WERI-Rb-1 (cell line): ENCODE results near the gene SLC22A3.
"Not testable (repeated sequence)": the region's sequence is repeated elsewhere in the genome, so short reads cannot be mapped to it uniquely, and the experiment has no call there.

Experiments used
- DNase-seq: peaks from one replicate; pipeline ENCODE4 v3.0.0-alpha.2; 2020
- H3K27ac ChIP-seq: fragments of 250-450 bp; sonication (Bioruptor Pico); 2 replicates; pipeline ENCODE4 v1.5.1; 2020; ENCODE audit warnings: mild to moderate bottlenecking, moderate library complexity
- H3K27me3 ChIP-seq: fragments of 250-450 bp; sonication (Bioruptor Pico); 2 replicates; pipeline ENCODE4 v1.5.1; 2021; ENCODE audit warnings: mild to moderate bottlenecking, low read depth, moderate library complexity; ENCODE audit not compliant: insufficient read depth, severe bottlenecking
- H3K36me3 ChIP-seq: fragments of 250-450 bp; sonication (Bioruptor Pico); 2 replicates; pipeline ENCODE4 v1.5.1; 2020; ENCODE audit warnings: mild to moderate bottlenecking, moderate library complexity
- H3K4me3 ChIP-seq: 2 replicates; pipeline ENCODE4 v1.5.1; 2011; ENCODE audit warnings: low read depth, mild to moderate bottlenecking, control low read depth, low read length
- H3K9me3 ChIP-seq: fragments of 250-450 bp; sonication (Bioruptor Pico); 2 replicates; pipeline ENCODE4 v1.5.1; 2021; ENCODE audit warnings: mild to moderate bottlenecking, moderate library complexity; ENCODE audit not compliant: severe bottlenecking
- CTCF ChIP-seq: IDR thresholded peaks from 2 replicates; pipeline ENCODE4 v1.5.1; 2011; ENCODE audit warnings: low read depth, mild to moderate bottlenecking, control low read depth, inconsistent platforms, low read length

Gene SLC22A3

GRCh38 chr6:160348223-160349019 lies at the start of gene SLC22A3:
Gene SLC22A3 (plus strand): TSS chr6:160348378. CDS start chr6:160348420, 42 bp downstream.
- no peak for TF ChIP-seq CTCF
- Histone ChIP-seq H3K36me3 (no peaks in the 10 kb centered on the region), H3K27me3 (peaks cover 85% of the 10 kb centered on the region), H3K9me3 (peaks cover 8% of the 10 kb centered on the region), H3K27ac (no peak within 1 kb of the TSS), H3K4me3 (no peak within 1 kb of the TSS)
- DNase-seq, result no peak

- Histone ChIP-seq H3K27me3 (peaks cover 35% of the 10 kb centered on the region), H3K9me3 (no peaks in the 10 kb centered on the region), H3K4me3 (no peak overlapping the region), H3K27ac (no peak overlapping the region), H3K36me3 (no peaks in the 10 kb centered on the region)
- no peak for TF ChIP-seq CTCF
- DNase-seq, result no peak
Observed at GRCh38 chr6:160299559-160299958, 48.6 kb upstream of the SLC22A3 start.

GRCh38 chr6:160300076-160300695 lies 48.0 kb upstream of the SLC22A3 start:
- H3K4me3 ChIP-seq, result no peak overlapping the region
- peaks cover 40% of the 10 kb centered on the region for H3K27me3 ChIP-seq
- no peak for TF ChIP-seq CTCF
- no peak for DNase-seq
- no peak overlapping the region for H3K27ac ChIP-seq
- no peaks in the 10 kb centered on the region for H3K36me3 ChIP-seq
- no peaks in the 10 kb centered on the region for H3K9me3 ChIP-seq

DNA sequence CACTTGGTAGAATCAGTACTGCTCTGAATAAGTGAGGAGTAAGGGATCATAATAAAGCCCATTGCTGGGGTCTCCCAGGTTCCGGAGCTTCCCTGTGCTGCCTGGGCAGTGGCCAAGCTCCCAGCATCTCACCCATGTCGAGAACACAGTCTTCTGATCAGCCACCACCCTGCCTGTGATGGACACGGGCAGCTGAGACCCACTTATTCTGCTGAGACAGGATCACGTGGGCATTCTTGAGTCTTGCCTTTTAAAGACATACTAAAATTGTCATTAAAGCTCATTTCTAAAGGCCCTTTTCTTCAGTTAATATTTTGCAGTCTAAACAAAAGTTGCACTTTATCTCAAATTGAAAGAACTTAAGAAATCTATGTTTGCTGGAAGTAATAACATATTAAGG lies 46.8 kb upstream of the SLC22A3 start:
- DNase-seq, result no peak
- no peaks in the 10 kb centered on the region for H3K9me3 ChIP-seq
- no peak overlapping the region for H3K4me3 ChIP-seq
- no peaks in the 10 kb centered on the region for H3K36me3 ChIP-seq
- H3K27me3 ChIP-seq, result peaks cover 42% of the 10 kb centered on the region
- no peak for TF ChIP-seq CTCF
- H3K27ac ChIP-seq, result no peak overlapping the region

GRCh38 chr6:160302431-160303082 lies 45.6 kb upstream of the SLC22A3 start:
- not testable (repeated sequence) for H3K27ac ChIP-seq, DNase-seq, H3K4me3 ChIP-seq, H3K9me3 ChIP-seq, H3K36me3 ChIP-seq
- H3K27me3 ChIP-seq, result peaks cover 38% of the 10 kb centered on the region

- H3K36me3 ChIP-seq, result no peaks in the 10 kb centered on the region
- H3K27me3 ChIP-seq, result peaks cover 32% of the 10 kb centered on the region
- no peak for TF ChIP-seq CTCF
- no peak for DNase-seq
- no peak overlapping the region for H3K4me3 ChIP-seq
- H3K9me3 ChIP-seq, result no peaks in the 10 kb centered on the region
- H3K27ac ChIP-seq, result no peak overlapping the region
Observed at GRCh38 chr6:160303806-160304205, 44.4 kb upstream of the SLC22A3 start.
